Activated T-cell treated with anti-CD3 and anti-CD28 coated beads for 4 hours (primary cell): ENCODE measurements around the gene CES1.
"Not testable (repeated sequence)": the region's sequence is repeated elsewhere in the genome, so short reads cannot be mapped to it uniquely, and the experiment has no call there.

Experiments
- DNase-seq: peaks from one replicate; pipeline ENCODE4 v3.0.0-alpha.2; 2020

CES1 gene

DNA sequence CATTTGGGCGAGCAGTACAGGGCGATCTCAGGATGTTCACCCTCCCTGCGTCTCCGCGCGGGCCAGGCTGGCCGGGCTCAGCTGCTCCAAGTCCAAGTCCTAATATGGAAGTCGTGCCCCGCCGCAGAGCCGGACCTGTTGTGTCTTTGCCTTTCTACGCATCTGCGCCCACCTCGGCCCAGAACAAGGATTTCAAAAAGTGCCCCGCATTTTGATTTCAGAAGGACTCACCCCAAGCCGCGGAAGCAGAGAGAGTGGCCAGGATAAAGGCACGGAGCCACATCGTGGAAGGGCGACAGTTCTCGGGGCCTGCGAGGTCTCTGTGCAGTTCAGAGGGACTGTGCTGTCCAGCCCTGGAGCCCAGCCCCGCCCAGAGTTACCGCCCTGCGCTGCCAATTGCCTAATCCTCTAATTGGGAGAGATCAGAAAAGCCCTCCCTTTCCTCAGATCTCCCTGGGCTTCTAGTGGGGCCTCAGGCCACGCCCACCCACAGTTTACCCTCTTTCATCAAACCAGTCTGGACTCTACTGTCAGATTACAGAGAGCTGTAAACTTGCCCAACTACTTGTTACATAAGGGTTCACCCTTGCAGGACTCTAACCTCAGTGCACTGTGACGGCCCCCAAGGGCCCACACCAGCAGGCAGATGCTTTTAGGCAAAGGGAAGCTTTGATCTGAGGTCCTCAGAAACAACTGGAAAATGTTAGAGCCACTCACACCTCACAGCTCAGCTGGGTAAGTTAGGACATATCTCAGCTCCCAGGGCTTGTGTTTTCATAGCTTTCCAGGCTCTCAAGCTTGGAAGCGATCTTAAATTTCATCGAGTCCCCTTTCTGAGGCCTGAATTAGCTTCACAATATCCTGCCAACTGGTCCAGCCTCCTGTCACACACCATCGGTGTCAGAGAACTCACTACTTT lies at the start of gene CES1:
CES1 (minus strand) TSS at position 324 of the 919 bp plus-strand sequence; CDS start at position 283, 41 bp downstream.
- DNase-seq, result no peak

DNA sequence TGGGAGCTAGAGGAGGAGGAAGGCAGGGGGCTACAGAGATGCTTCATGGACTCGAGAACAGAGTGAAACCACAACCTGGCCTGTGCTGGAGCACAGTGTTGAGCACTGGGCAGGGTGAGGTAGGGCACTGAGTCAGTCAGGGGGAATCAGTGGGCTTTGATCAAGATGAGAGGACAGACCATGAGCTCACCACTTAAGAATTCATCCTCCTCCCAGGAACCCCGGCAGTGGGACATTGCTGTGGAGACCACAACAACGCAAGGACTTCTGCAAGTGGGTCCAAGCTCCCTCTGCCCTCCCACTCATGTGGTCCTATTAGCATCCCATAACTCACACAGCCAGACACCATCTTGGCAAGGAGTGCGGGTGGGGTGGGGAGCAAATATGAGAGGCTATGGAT lies 44.0 kb upstream of the CES1 start:
- DNase-seq, result no peak

DNA sequence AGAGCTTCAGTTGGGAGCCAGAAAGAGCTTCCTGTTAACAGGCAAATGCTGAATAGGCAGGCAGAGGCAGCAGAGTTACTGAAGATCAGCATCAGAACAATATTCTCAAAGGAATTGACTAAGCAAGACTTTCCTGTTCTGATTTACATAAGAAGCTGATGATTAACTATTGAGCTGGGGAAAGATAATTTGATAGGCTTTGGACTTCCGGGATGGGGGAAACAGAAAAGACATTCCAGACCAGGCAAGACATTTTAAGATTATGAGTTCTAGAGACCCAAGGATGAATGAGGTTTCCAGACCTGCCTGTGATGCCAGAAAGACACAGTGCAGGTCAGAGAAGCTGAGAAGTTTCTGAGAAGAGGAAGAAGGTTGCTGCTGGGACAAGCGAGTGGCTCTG lies 42.4 kb upstream of the CES1 start, which contains the start of gene CES5A:
CES5A (minus strand) TSS at position 101 of the 400 bp plus-strand sequence. CDS start 152 bp downstream, outside the sequence.
- no peak for DNase-seq

DNA sequence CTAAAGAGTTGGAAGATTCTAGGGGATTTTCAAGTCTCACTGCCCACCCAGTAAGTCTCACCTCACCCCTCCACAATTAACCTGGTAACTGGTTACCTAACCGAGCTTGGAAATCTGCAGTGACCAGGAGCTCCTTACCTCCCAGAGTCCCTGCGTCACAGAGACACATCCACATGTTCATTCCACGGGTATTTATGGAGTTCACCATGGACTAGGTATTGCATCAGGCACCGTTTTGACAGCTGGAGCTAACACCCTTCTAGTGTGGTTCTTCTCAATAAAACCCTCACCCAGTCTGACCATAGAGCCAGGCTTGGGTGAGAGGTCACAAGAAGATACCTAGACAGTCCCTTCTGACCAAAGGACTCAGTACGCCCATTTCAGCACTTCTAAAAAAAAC lies 40.2 kb upstream of the CES1 start:
- no peak for DNase-seq

DNA sequence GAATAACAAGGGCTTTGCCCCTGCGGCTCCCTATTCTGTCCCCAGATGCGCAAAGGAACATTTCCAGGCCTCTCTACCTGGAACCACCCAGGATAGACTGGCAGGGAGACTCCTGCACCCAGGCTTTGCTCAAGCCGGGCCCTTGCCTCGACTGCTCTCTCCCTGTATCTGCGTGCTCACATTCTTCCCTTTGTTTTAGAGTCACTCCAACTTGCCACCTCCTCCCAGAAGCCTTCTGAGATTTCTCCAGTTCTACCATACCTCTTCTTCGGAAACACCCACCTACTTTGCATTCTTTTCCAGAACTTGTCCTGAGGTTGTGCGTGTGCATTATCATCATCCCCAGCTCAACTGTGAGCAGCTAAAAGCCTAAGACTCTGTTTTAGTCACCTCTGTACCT lies 39.2 kb upstream of the CES1 start:
- no peak for DNase-seq

DNA sequence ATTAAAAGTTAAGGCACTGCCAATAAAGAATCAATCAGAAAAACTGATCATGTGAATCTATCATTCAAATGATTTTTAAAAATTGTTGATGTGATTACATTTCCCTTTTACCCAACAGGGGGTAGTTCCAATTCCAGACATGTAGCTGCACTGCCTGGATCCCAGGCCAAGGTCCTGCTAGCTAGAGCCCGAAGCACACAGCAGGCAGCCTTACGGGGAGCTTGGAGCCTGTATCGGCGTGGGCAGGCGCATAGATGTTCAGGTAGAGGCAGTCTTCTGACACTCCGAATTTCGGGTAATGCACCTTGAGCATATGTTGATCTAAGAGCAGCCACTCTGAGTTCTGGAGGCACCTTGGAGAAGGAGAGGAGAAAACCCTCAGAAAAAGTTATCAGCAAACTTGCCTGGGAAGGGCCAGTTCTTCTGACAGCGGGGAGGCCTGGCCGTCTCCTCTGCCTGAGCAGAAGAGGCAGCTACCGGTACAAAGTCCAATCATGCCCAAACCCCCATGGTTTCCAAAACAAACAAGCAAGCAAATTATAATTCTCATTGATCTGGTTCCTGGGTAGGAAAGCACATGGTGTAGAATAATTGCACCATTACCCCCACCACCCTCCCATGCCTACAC lies 38.6 kb upstream of the CES1 start:
- no peak for DNase-seq

DNA sequence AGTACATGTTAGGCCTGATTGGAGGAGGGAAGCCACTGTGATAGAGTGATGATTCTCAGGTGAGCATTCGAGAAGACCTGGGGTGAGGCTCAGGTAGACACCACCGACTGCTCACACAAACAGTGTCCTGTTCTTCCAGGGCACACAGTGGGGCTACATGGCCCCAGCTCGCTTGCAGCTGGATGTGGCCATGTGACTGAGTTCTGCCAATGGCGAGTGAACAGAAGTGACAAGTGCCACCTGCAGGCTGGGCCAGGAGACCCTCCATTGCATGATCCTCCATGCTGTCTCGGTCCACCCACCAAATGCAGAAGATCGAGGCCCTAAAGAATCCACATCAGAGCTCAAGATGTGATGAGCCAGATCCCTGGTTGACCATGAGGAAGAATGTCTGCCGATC lies 36.1 kb upstream of the CES1 start:
- no peak for DNase-seq

DNA sequence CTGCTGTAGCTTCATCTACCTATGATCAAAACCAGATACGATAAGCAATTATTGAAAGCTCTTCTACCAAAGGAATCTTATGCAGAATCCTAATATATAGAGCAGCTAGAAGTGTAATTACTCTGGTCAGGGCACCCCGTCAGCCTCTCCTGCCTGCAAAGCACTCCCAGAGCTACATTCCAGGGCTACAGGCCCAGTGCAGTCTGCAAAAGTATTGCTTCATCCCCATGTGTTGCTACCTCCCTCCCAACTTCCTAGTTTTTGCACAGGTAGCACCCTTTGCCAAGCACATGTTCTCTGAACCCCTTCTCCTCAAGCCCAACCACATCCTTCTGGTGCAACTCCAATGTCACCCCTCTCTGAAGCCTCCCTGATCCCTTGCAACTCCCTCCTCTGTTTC lies 35.2 kb upstream of the CES1 start:
- no peak for DNase-seq

DNA sequence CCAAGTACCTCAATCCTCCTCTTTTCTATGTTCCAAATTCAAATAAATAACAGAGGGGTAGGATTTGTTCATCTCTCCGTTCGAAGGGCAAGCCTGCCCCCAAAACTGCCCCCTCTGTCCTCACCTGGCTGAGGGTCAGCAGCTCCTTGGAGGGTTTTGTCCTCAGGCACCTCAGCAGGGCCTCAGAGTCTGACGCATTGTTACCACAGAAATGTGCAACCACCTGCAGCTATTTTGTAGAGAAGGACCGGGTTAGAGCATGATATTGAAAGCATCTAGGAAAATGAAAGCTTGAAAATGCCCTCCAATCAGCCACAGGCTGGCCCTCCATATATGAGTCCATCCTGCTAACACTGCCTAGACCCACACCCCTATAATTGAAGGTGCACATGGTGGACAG lies 28.4 kb upstream of the CES1 start:
- DNase-seq, result no peak

DNA sequence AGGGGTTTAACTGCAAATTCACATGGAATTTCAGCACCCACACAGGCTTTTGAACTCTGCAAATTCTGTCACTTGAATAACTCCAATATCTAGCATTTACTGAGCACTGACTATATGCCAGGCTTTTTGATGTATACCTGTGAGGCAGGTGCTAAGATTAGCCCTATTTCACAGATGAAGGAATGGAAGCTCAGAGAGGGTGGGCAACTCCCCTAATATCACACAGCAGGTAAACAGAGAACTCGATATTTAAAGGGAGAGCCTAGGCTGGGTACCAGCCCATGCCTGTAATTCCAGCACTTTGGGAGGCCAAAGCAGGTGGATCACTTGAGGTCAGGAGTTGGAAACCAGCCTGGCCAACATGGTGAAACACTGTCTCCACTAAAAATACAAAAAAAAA lies 24.8 kb upstream of the CES1 start:
- DNase-seq, result not testable (repeated sequence)

DNA sequence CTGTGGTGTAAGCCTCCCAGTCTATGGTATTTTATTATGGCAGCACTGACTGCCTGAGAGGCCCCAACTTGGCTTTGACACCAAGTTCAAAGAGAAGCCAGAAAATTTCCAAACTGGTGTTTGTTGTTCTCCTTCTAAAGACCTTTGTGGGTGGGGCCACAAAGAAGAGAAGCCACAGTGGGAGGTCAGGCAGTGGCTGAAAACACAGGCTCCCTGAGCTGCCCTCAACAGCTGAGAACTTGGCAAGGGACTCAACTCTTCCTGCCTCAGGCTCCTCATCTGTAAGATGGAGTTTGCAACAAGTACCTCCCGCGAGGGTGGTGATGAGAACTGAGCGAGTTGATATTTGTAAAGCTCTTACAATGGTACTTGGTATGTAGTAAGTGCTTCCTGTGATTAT lies 24.1 kb upstream of the CES1 start:
- no peak for DNase-seq

DNA sequence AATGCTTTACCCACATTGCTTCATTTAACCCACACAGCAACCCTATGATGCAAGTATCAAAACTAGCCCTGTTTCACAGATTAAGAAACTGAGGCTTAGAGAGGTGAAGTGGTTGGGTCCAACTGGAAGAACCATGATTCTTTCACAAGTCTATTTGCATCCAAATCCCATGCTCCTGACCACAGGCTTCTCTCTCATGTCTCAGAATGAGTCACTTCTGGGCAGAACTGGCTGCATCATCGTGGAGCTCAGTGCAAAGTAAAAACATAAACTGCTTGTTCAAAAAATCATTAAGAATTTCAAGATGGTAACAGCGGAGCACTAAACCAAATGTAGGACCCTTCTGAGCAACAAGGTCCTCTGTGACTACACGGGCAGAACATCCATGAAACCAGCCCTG lies 20.2 kb upstream of the CES1 start:
- DNase-seq, result no peak

DNA sequence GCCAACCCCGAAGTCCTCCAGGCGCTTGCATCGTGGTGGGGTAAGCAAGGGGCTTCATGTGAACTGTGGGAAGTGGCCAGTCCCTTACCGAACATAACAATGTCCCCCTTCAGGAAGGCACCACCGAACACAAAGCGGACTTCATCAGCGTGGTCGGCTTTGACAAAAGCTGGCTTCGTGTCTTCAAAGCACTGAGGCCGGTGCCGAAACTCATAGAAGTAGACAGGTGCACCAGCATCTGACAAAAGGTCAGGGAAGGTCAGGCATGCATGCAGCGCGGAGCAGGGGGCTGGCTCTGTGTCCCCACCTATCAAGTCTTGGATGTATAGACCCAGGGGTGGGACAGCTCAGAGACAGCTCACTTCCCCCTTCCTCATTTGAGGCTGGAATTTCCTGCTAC lies 16.6 kb upstream of the CES1 start:
- no peak for DNase-seq

DNA sequence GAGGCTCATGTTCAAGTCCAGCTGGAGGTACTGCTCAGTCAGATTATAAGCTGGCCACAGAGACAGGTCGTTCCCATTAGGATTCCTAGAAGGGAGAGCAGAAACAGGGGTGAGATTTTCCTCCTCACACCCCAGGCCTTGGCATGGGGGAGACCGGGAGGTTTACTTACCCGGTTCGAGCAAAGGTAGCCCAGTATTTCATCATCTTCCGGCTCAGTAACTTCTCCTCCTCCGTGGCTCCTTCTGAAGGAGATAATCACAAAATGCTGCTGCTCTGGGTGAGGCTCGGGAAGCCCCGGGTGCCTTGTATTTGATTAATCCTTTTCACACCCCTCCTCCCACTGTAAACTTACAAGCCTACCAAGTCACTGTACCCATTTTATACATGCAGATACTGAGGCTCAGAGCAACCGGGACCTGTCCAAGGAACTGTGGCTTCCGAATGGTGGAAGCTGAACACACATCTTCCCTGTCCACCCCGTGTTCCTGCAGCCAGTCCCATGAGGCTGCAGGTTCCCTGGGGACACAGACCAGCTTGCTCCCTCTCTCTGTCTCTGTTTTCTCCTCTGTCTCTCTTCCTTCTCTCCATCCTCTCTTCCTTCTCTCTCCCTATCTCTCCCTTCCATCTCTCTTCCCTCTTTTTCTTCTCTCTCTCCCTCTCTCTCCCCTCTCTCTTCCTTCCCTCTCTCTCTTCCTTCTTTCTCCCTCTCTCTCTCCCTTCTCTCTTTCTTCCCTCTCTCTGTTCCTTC lies 13.9 kb upstream of the CES1 start:
- DNase-seq, result no peak

DNA sequence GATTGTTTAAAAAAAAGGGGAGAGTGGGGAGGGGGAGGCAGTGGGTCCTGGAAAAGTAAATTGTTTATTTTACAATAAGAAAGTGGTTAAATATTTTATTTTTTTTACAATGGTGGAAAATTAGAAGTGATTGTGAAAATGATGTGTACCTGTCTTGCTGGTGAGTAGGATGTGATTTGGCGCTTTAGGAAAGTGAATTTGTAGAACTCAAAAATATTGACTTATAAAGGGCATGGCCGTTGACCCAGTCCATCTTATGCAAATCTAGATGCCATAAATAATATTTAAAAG lies 10.2 kb upstream of the CES1 start:
- DNase-seq, result no peak

DNA sequence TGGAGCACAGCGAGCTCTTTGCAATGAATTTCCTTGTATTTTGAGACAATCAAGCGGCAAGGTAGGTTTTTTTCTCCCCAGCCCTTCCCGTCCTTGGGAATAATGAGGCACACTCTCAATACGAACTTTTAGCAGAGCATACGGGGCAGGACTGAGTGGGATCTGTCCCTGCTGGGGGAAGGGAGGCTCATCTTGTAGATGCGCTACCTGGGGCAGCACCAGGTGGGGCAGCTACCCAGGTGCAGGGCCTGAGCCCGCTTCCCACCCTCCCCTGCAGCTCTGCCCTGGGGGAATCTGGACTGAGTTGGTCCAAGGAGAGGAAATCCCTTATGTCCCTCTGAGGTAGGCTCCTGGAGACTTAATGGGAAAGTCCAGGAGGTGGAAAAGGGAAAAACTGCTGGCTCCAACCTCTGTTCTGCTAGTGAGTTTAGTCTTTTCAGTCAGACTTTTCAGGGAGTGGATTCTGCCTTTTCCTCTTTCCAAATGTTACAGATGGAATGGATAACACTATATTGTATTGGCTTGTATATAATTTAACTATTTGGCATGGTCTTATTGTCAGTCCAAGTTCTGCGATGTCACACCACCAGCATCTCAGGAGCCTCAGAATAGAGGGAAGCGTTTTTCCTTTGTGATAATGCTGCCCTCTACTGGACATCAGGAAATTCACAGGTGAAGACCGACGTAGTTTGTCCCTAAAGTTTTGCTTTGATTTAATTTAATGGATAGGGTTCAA lies 9.6 kb upstream of the CES1 start:
- DNase-seq, result peak; percentile 19

DNA sequence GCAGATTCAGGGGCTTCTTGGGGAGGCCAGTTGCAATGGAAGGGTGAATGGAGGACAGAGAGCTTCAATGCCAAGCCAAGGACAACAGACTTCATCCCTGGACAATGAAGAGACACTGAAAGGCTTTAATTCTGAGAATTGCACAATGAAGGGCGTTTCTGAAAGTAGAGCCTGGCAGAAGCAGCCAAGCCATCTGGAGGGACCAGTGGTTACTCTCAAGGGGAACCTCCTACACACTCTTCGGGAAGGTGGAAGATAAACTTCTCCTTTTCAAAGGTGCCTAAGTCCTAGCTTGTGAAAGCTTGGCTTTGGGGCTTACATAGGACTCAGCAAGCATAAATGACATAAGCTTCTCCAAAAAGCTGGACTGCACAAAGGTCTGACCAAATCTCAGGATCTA lies 6.2 kb upstream of the CES1 start:
- DNase-seq, result no peak

DNA sequence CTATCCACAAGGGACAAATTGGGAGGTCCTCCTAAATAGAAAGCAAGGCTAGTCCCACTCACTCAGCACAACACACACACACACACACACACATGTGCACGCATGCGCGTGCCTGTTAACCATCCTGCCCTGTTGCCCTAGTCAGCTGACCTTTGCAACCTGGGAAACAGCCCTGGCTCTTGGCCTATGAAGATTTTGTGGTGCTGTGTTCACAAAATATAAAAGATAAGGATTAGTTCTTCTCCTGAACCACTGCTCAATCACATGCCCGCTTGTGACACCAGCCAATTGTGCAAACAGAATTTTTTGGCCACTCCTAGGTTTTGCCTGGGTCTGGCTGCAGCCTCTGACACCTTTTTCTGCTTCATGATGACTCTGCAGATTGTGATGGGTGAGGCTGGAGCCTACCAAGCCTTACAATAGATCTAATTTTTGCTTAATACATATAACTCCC lies 3.3 kb upstream of the CES1 start:
- DNase-seq, result no peak

DNA sequence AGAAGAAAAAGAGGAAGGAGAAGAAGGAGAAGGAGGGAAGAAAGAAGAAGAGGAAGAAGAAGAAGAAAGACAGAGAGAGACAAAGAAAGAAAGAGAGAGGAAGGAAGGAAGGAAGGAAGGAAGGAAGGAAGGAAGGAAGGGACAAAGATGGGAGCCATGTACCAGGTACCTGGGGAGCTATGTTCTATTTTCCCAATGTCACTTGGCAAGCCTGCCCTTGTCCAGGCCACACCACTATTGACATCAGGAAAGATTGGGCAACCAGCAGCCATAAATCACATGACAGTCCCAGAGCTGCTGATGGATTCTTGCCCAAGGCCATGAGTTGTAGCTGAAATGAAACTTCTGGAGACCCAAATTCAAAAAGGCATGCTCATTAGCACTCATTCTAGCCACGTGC lies 2.7 kb upstream of the CES1 start:
- no peak for DNase-seq

DNA sequence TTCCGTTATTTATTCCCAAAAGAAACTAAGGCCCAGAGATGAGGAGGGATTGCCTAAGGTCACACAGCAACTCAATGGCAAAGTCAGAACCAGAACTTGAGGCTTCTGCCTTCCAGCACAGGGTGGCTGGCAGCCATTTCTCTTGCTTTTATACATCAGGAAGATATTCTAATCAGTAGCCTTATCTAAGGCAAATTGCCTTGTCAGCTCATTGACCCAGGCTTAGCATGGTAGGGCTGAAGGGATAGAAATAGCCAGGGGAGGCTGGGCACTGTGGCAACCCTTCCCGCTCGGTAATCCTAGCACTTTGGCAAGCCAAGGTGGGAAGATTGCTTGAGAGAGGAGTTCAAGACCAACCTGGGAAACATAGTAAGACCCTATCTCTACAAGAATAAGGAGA lies 2.3 kb upstream of the CES1 start:
- DNase-seq, result not testable (repeated sequence)

DNA sequence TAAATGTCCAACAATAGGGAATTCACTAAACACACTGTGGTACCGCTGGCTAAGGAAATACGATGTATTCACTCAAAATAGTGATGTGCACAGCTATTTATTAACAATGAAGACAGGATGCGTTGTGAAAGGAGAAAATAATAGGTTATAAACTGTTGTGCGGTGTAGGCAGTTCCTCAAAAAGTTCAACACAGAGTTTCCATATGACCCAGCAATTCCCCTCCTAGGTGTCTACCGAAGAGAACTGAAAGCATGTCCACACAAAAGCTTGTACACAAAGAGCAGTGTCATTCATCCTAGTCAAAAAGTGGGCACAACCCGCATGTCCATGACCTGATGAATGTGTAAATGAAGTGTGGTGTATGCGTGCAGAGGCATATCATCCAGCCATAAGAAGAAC lies 1.2 kb upstream of the CES1 start:
- DNase-seq, result no peak

DNA sequence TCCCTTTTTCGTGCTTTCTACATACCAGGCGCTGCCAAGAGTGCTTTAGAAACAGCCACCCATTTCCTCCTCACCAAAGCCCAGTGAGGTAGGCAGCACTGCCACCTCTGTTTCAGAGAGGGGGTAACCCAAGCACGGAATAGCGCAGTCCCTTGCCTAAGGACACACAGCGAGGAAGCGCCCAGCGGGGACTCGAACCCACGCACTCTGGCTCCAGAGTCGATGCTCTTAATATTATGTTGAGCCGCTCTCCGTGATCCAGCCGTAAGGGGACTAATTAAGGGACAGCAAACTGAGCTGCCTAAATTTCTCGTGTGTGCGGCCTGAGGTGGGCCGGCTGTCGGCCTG lies 497 bp downstream of the CES1 start:
- no peak for DNase-seq

DNA sequence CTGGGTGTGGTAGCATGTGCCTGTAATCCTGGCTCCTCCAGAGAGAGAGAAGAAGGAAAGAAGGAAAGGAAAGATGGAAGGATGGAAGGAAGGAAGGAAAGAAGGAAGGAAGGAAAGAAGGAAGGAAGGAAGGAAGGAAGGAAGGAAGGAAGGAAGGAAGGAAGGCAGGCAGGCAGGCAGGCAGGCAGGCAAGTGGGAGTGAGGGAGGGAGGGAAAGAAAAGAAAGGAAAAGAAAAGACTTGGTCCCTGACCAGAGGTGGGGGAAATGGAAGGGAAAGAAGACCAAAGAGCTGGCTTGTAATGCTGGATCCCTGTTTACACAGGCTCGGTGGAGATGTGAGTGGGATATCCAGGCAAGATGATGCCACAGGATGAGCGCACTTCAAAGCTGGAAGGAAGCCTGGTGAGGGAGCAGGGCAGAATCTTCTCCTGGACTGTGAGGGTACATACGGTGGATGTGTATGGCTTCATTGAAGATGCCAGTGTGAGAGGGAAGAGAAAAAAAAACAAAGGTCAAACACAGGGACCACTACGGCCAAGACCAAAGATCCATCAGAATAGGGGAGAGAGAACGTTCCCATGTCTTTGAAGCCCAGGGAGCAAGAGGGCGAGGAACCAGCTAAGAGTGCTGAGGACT lies 2.1 kb downstream of the CES1 start:
- no peak for DNase-seq
